Mesenteric fat pad (tissue), 1 donor: Measurements from ENCODE around the gene KSR1. TPM values are rescaled to one million over a fixed set of nuclear protein-coding genes. Genes with fewer than 3 reads are reported as not detected.
"Not testable (repeated sequence)": the region's sequence is repeated elsewhere in the genome, so short reads cannot be mapped to it uniquely, and the experiment has no call there.

Experiments used
- DNase-seq: peaks from one replicate; pipeline ENCODE4 v3.0.0-alpha.2; 2020; ENCODE audit warnings: low spot score
- total RNA-seq: library from RNA; stranded (reverse); fragmentation: NEBNext Ultra II Directional; extraction: Animal tissue kit (Norgen Biotek cat#: 25700); gene quantifications from one replicate; pipeline ENCODE4 v1.2.1, GENCODE V29; 2021
- donor health status: DM: yes; HTN: yes; CAD: no.

Gene KSR1
- total RNA-seq, 1 donor from 2014 or later = 38.9 TPM

GRCh38 chr17:27670791-27671590, 214.7 kb downstream of the KSR1 start:
- peak; percentile 77 for DNase-seq

GRCh38 chr17:27671591-27671910, 215.3 kb downstream of the KSR1 start:
- no peak for DNase-seq

GRCh38 chr17:27671977-27672480, 215.8 kb downstream of the KSR1 start:
- not testable (repeated sequence) for DNase-seq

DNA sequence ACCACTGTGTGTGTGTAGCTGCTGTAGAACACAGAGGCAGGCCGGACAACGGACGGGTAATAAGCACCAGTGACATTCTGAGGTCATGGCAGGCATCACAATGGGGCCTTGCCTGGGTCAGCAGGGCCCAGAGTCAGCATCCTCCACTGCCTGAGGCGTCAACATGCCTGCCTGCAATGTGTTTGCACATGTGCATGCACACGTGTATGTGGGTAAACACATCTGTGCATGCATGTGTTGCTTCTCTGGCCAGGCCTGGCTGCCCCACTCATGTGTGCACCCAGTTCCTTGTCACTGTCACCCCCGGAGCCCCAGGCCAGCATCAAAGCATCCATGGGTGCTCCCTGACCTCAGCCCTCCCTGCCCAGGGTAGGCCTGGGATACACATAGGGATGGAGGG, 218.1 kb downstream of the KSR1 start:
- no peak for DNase-seq

Other genes starting within 250 kb of the KSR1 start
- 160 TPM for gene WSB1, start 162.3 kb upstream of the KSR1 start, total RNA-seq
- gene LGALS9, start 174.7 kb downstream of the KSR1 start, total RNA-seq = 116 TPM